GM21515 (cell line): ENCODE results near the gene FBXL14.
"Not testable (repeated sequence)": the region's sequence is repeated elsewhere in the genome, so short reads cannot be mapped to it uniquely, and the experiment has no call there.

Experiments used
- ATAC-seq: cut with Tn5 transposase; IDR thresholded peaks from one replicate; pipeline ENCODE4 v1.9.1; 2021; ENCODE audit not compliant: unreplicated experiment

Gene FBXL14

GRCh38 chr12:1619587-1619986 is 25.2 kb upstream of the FBXL14 start:
- ATAC-seq, result no peak

DNA sequence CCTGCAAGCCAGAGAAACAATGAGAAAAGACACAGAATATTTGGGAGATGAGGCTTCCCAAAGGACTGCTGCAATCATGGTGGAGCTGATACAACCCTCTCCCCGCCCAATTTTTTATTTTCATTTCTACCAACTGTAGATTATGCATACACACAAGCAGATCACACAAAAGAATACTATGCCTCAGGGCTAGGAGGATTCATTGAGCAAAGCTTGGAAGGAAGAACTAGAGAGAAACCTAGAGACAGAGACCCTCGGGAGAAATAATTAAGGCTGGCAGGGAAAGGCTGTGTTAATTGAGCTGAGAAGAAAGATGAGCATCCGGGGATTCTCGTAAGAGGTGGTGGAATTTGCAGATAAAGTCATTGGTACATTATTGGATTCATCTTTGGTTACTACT is 24.8 kb upstream of the FBXL14 start:
- ATAC-seq, result no peak

- no peak for ATAC-seq
These were observed 24.1 kb upstream of the FBXL14 start for GRCh38 chr12:1618489-1618888.

- no peak for ATAC-seq
These were observed 22.1 kb upstream of the FBXL14 start for GRCh38 chr12:1616233-1617066.

DNA sequence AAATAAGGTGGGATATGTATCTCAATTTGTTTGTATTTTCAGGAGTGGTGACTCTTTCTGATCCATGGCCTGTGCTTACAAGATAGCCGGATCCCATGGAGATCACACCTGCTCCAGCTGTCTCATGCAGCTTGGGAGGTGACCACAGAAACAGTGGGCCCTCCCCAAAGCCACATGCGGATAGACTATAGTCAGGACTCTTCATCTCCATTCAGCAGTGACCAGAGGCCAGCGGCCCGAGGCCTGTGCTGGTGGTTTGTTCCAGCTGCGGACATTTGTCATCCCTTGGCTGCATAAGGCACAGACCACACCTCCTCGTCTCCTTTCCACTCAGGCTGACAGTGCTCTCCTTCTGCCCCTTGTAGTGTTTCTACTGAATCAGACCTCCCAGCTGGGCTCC is 20.0 kb upstream of the FBXL14 start:
- ATAC-seq, result no peak

GRCh38 chr12:1613860-1614259 is 19.5 kb upstream of the FBXL14 start:
- ATAC-seq, result no peak

- no peak for ATAC-seq
These were observed 17.6 kb upstream of the FBXL14 start for GRCh38 chr12:1611803-1612572.

- no peak for ATAC-seq
These were observed 15.8 kb upstream of the FBXL14 start for GRCh38 chr12:1610072-1610643.

DNA sequence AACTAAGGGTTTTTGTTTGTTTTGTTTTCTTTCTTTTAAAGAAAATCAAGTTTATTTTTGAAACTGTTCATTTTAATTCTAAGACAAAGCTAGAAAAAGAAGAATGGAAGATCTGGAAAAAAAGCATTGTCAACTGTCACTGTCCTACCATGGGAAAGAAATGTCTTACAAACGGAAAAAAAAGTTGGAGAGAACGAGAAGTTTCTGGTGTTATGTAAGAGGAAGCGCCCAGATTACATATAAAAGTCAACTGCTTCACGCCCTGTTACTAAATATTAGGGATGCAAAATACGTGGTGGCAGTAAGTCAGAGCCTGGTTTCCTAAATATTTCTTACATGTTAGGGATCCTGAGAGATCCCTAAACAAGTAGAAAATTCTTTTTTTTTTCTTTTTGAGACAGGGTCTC is 14.3 kb upstream of the FBXL14 start:
- ATAC-seq, result no peak

DNA sequence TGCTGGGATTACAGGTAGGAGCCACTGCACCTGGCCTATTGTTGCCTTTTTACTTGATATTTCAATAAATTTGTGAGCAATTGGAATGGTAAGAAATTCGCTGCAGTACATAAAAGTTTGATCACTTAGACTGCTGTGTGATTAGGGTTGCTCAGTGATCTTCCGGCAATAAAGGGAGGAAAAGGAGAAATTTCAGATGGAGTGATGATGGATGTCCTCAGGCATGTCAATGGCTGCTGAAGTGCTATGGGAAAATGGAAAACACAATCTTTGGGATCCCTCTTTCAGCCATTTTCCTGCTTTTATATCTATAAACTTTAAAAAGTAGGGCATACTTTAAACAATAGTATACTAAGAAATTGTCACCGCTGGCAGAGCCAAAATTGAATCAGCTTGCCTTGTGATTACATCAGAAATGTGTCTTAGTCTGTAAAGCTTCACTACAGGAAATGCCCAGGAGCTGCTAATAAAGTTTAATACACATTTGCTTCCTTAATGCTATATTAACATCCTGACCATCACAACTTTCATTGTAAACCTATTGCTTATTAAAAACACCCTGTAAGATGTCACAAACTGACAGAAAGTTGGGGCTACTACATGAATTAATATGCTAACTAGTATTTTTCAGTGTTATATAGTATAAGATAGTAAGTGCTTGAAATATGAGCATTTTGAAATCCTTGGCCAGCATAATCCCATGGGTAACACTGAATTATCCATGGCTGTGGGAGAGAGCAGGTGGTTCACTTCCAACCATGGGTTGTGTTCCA is 13.7 kb upstream of the FBXL14 start:
- ATAC-seq, result no peak

DNA sequence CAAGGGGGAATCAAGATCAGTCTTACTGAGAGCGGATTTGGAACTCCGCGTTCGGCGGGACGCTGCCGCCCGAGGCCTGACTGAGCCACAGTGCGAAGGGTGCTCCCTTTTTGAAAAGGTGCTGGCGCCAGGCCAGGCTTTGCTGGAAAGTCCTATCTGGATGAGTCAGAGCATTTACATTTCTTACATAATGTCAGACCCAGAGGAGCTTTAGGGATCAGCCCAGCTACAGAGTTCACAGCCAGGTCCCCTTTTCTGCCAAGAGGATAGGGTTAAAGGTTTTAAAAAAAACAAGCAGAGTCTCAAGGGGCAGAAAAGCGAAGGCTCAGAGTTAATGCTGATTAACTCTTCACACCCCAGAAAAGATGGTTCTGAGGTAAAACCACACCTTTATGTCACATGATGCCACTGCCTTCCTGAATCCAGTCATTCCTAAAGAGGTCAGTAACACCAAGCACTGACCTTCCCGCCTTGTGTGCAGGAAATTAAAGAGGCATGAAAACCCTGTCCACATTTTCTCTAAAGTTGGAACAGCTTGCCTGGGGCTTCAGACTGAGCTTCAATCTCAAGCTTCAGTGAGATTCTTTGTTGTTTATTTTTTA is 11.7 kb upstream of the FBXL14 start:
- ATAC-seq, result peak; percentile 46

- ATAC-seq, result peak; percentile 26
These were observed 11.0 kb upstream of the FBXL14 start for GRCh38 chr12:1605129-1606020.

DNA sequence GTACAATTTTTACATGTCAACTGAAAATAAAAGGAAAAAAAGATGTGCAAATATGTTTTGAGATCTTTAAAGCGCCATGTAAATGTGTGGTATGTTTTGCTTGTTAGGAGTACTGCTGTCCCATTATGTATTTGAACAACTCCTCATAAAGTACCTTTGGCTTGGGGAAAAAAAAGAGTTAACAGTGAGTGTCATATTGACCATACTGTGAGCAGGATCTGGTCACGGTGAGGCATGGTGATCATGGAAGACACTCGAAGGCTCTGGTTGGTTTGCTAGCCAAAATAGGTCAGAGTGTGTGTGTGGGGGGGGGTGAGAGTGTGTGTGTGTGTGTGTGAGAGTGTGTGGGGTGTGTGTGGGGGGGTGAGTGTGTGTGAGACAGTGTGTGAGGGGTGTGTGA is 10.1 kb upstream of the FBXL14 start:
- ATAC-seq, result no peak

- no peak for ATAC-seq
These were observed 9.1 kb upstream of the FBXL14 start for GRCh38 chr12:1603269-1603993.

- not testable (repeated sequence) for ATAC-seq
These were observed 8.3 kb upstream of the FBXL14 start for GRCh38 chr12:1602706-1603105.

DNA sequence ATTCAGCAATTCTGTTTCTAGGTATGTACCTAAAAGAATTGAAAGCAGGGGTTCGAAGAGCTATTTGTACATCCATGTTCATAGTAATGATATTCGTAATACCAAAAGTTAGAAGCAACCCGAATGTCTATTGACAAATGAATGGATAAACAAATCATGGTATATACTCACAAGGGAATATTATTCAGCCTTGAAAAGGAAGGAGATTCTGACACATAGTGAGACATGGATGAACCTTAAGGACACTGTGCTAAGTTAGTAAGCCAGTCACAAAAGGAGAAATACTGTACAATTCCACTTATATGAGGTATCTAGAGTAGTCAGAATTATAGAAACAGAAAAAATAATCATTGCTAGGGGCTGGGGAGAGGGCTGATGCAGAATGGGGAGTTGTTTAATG is 4.4 kb upstream of the FBXL14 start:
- no peak for ATAC-seq

DNA sequence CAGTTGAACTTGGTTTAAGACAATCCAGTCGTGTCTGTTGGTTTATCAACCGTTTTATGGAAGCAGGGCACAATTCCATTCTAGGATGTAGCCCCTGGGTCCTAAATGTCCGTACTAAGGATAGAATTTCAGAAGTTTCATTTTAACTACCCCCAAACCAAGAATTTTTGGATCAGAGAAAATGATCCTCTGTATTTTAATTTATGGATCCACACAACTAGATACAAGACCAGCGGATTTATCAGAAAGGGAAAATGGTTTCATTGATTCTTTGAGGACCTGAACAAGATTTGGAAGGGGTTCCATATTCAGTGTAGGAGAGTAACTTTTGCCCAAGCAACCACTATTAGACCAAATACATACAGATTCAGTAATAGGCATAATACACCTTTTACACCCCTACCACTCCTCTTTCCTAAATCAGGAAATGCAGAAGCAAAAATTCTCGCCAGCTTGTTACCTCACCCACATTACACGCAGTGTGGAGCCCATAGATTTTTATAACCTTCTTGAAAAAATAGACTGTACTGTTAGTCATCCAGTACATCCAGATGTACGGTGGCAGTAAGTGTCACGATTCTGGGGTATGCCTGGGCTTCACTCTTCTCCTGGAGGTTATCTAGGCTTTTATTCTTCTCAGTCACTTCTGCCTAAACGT is 1.4 kb upstream of the FBXL14 start:
- ATAC-seq, result no peak

GRCh38 chr12:1595026-1595561 is 713 bp upstream of the FBXL14 start:
- ATAC-seq, result peak; percentile 11

GRCh38 chr12:1594006-1594260 is 448 bp downstream of the FBXL14 start:
- no peak for ATAC-seq
